ENCODE data around the gene MDP1.

- TF ChIP-seq CTCF (IDR thresholded peaks at IDR 0.05; ENCODE audit: control extremely low read depth in 1 of 3, insufficient read depth in 1 of 3, low read depth in 1 of 3, low read length in 3 of 3) (no peak), TBP (IDR thresholded peaks at IDR 0.05; ENCODE audit: low read depth, low read length) (no peak), GABPA (IDR thresholded peaks at IDR 0.05; ENCODE audit: borderline replicate concordance, insufficient read depth, low read length) (no peak), JUN (IDR thresholded peaks at IDR 0.05; ENCODE audit: low read depth, low read length) (no peak)
These were observed 36.6 kb upstream of the MDP1 start for GRCh38 chr14:24252289-24253124.

Data from H1 (cell line).